GM18861 (cell line): ENCODE data around the gene CYP17A1.
"Not testable (repeated sequence)": the region's sequence is repeated elsewhere in the genome, so short reads cannot be mapped to it uniquely, and the experiment has no call there.

Experiments
- ATAC-seq: cut with Tn5 transposase; IDR thresholded peaks from one replicate; pipeline ENCODE4 v1.9.1; 2021; ENCODE audit not compliant: unreplicated experiment

Gene CYP17A1

DNA sequence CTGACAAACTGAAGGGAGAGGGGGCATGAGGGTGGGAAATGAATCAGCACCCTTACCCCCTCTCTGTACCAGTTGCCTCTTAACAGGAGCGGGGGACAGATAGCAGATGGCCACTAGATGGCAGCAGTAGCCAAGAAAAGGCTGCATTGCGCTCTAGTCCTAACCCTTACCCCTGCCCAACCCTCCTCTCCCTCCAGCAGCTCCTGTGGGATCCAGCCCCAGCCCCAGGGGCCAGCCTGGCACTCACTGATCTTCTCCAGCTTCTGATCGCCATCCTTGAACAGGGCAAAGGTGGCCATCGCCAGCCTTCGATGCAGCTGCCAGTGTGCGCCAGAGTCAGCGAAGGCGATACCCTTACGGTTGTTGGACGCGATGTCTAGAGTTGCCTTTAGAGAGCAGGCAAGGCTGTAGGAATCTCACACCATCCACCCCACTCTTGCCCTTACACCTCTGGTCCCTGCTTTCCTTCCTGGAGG is 2.2 kb downstream of the CYP17A1 start:
- peak; percentile 51 for ATAC-seq

DNA sequence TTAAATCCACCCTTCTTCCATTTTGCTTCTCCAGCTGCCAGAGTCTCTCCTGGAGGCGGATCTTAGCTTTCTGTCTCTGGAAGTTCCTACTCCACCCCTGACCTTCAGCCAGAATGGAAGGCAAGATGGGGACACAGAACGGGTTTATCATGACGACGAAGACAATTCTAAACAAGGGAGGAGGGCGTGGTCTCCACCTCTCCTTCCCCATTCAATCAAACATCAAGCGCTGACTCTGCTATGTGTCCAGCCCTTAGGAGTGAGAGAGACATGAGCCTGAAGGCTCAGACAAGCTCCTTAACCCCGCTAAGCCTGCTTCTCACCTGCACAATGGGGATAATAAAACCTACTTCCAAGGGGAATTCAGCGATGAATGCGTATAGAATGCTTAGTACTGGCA is 3.1 kb downstream of the CYP17A1 start:
- no peak for ATAC-seq

DNA sequence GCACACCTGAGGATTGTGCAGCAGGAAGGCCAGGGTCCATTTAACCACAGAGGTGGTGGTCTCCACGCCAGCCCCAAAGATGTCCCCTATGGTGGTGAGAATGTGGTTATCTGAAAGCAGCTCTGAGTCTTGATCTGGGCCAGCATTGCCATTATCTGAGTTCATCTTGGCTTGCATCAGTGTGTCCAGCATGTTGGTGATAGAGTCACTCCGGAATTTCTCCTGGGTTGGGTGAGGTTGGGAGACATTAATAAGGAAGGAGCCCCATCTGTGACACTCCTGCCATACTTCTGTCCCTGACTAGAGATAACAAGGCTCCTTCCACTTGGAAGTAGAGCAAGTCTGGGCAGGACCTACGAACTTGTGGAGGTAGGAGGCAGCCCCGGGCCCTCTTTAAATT is 4.2 kb downstream of the CYP17A1 start:
- ATAC-seq, result no peak

DNA sequence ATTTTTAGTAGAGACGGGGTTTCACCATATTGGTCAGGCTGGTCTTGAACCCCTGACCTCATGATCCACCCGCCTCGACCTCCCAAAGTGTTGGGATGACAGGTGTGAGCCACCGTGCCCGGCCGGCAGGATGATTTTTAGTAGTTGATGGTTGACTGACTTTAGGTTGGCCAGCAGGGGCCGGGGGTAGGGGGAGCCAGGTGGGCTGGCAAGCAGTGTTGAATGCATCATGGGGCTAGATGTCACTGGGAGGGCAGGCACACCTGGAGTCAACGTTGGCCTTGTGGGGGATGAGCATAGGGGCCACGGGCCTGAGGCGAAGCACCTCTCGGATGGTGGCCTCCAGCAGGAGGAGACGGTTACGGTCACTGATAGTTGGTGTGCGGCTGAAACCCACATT is 5.0 kb downstream of the CYP17A1 start:
- no peak for ATAC-seq

DNA sequence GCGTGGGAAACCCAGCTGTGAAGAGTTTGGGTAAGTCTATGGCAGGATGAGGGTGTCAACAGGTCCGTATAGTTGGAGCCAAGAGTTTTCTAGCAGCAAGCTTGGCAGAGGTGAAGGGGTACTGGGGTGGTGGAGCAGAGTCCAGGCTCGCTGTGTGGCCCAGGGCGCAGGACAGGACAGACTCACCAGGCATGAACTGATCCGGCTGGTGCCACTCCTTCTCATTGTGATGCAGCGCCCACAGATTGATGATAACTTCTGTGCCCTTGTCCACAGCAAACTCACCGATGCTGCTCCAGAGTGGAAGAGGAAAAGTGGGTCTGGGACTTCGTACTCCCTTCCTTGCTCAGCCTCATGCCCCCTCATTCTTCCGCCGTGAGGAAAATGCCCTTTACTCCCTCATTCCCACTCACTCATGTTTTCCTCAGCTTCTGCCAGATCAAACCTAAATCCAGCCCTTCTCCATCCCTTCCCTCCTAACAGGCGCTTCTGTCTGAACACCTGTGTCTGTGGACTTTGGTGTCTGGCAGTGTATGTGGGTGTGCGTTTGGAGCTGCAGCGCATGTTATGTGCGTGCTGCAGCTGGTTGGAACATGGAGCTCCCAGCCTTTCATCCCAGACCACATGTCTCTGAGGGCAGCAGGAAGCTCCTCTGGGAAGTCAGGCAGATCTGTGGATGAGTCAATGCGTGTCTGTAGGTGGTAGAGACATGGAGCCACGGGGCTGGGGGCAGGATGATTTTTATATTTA is 5.7 kb downstream of the CYP17A1 start:
- no peak for ATAC-seq

DNA sequence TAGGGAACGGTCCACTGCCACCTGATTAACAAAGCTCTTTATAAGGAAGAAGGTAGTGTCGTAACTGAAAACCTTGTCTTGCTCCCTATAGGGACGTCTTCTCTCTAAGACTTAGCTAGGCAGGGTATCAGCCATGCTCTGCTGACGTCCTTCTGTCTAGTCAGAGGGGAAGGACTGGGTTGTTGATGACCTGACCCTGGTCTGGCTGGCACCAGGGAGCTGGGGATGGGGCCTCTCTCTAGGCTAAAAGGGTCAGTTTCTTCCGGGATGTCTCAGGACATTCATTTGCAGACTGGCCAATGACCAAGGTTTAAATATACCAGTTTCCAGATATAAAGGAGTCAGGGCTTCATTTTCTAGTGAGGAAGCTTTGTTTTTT is 9.6 kb downstream of the CYP17A1 start:
- ATAC-seq, result no peak

DNA sequence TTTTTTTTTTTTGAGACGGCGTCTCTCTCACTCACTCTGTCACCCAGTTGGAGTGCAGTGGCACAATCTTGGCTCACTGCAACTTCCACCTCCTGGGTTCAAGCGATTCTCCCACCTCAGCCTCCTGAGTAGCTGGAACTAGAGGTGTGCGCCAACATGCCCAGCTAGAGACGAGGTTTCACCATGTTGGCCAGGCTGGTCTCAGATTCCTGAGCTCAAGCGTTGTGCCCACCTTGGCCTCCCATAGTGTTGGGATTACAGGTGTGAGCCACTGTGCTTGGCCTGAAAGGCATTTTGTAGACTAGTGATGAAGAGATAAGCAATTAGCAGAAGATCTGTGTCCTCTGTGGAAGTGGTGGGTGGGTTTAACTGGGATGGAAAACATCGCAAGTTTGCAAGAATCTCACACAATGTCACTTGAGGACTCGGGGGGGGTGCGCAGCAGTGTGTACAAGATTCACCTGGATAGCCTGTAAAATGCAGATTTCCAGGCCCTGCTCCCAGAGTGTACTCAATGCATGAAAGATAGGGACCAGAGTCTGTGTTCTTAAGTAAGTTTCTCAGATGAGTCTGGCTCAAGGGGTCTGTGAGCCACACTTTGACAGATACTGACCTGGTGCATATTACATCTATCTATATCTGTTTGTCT is 10.9 kb downstream of the CYP17A1 start:
- ATAC-seq, result no peak

DNA sequence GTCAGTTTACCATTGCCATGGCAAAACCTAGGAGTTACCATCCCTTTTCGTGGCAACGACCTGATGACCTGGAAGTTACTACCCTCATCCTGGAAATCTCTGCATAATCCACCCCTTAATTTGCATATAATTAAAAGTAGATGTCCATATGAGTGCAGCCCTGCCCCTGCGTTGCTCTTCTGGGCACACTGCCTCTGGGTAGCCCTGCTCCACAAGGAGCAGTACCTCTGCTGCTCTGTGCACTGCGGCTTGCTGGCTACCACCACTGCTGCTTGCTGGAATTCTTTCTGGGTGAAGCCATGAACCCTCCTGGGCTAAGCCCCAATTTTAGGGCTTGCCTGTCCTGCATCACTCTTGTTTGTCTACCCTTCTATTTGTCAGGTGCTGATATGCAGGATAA is 12.5 kb downstream of the CYP17A1 start:
- ATAC-seq, result no peak

DNA sequence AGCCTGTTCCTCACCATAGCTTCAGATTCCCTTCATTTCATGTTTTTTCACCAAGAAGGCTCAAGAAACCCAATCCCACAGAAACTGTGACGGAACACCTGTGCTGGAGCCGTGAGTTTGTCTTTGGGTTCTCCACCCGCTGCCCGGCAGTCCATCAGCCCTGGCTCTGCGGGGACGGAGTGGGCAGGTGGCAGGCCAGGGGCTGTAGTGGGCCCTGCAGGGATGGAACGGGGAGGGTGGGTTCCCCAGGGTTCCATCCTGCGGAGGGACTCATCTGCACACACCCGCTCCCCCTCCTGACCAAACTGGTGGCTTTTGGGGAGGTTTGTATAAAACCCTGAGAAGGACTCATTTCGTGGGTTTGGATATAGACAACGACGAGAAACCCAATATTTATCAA is 15.0 kb downstream of the CYP17A1 start:
- no peak for ATAC-seq

DNA sequence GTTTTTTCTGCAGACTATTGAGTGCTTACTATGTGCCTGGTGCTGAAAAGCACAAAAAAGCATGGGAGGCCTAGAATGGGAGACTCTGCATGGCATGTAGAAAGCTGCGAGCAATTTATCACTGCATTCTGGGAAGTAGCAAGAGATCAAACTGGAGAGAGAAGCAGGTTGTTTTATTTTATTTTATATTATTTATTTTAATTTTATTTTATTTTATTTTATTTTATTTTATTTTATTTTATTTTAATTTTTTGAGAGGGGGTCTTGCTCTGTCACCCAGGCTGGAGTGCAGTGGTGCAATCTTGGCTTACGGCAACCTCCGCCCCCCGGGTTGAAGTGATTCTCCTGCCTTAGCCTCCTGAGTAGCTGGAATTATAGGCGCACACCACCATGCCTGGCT is 17.2 kb downstream of the CYP17A1 start:
- not testable (repeated sequence) for ATAC-seq

DNA sequence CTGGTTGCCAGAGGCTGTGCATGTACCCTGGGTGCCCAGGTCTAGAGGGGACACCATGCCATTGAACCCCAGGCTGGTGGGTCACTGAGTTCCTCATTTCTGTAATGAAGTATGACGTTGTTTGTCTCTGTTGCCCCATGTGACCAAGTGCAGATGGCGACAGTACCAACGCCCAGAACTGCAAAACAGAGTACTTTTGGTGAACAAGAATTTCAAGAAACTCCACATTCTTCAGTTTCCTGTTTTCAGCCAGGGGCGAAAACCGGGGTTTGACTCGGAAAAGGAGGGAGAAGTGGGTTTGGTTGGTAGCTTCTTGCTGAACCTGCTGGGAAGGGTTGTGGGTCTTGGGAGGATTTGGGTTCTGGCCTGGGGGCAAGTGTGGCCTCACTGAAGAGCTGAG is 18.2 kb downstream of the CYP17A1 start:
- no peak for ATAC-seq

DNA sequence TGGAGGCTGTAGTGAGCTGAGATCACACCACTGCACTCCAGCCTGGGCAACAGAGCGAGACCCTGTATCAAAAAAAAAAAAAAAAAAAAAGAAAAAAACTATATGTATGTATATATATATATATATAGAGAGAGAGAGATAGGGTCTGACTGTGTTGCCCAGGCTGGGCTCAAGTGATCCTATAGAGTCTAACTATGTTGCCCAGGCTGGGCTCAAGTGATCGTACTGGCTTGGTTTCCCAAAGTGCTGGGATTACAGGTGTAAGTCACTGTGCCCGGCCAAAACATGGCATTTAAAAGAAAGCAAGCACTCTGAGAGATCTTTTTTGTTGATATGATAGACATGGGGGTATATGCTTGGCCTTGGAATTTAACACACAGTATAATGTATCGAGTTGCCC is 20.0 kb downstream of the CYP17A1 start:
- no peak for ATAC-seq

DNA sequence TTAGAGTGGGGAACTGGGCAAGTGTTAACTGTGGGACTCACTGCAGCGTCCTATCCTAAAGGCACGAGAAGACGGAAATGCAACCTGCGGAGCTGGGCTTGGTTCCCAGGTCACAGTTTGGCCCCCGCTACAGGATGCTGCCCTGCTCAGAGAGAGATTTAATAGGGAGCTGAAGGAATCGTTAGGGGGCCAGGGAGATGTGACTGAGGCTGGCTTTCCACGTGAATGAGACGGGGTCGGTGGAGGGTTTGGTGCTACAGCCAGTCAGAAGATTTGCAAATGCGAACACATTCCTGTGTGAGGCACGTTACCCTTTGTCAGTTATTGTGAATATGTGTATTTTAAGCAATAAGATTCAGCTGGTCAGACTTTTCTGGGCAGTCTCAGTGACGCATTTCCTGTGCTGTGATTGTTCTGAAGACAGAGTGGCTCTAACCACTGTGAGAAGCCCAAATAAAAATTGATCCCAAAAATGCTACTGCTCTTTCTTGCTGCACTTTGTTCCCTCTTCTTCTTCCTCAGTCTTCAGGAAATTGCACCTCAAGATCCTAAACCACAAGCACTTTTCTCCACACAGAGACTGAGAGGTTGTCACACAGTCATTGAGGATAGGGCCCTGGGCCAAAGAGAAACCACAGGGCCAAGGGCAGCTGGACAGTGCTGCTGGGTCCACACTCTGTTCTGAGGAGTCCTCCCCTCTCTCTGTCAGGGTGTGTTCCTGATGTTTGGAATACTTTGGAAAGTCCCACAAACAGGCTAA is 21.2 kb downstream of the CYP17A1 start:
- no peak for ATAC-seq

DNA sequence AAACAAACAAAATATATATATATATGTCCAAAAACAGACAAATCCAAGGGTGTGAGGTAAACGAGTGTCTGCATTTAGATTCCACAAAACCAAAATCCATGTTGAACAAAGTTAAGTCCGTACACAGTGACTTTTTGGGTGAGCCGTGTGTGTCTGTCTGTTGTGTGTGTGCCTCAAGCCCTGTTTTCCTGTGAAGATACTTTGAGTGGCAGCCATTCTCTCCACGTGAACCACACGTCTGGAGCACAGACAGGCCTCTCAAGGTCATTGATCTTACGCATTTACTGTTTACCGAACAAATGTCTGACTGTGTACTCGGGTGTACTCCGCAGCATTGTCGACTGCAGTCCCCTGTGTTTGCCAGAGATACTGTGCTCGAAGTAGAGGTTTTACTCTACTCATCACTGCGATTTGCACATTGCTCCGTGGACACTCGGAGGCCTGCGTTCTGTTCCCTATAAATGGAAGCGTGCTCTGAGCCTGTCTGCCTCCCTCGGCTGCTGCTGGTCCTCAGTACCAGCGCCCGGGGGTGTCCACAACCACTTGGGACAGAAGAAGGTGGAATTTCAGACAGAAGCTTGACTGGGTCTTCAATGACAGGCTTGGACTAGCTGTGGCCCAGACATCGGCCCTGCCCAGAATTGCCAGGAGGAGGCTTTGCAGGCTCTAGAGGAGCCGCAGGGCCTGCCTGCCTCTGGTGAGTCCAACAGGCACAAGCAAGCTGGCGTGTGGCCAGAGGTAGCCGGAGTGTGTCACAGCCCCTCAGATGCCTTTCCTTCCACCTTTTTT is 22.1 kb downstream of the CYP17A1 start:
- no peak for ATAC-seq

DNA sequence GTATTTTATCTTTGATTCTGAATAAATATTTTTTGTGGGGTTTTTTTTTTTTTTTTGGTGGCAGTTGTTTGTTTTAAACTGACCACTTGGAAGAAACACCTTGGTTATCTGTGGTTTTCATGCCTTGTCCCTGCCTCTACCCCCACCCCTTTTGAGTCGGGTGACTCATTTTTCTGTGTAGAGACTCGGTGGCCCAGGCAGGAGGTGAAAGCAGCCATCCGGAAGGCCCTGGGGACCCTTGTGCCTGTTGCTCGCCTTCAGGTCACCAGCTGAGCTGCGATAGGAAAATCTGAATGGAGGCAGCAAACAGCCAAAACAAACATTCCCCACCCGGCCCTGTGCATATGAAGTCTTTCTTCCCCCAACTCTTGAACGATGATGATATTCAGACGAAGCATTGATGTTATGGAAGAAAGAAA is 22.8 kb downstream of the CYP17A1 start:
- no peak for ATAC-seq

DNA sequence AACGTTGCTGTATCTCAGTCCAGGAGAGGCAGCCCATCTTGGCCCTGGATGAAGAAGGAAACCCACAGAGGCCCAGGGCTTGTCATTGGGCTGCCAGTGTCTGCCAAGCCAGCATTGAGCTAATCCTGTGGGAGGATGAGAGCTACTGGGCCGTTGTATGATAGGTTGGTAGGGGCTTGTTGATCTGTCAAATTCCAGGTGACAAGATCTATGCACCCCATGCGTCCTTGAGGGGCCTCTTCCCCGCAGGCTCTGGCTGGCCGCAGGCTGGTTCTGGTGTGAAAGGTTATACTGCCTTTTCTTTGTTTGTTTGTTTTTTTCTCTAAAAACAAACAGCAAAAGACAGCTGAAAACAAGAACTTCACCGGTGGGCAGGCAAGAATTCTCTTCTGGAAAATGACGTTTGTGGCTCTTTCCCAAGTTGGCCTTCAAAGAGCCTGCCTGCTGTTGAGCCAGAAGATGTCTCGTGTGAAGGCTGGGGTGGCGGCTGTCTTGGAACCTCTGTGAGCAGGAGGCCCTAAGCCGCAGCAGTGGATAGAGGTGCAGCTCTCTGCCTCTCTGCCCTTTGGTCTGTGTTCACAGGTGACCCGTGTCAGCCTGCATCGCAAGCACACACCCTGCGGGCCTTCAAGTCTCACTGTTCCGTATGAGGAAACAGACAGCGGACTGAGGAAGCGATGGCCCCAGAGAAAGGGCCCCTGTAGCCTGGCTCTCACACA is 23.3 kb downstream of the CYP17A1 start:
- no peak for ATAC-seq

DNA sequence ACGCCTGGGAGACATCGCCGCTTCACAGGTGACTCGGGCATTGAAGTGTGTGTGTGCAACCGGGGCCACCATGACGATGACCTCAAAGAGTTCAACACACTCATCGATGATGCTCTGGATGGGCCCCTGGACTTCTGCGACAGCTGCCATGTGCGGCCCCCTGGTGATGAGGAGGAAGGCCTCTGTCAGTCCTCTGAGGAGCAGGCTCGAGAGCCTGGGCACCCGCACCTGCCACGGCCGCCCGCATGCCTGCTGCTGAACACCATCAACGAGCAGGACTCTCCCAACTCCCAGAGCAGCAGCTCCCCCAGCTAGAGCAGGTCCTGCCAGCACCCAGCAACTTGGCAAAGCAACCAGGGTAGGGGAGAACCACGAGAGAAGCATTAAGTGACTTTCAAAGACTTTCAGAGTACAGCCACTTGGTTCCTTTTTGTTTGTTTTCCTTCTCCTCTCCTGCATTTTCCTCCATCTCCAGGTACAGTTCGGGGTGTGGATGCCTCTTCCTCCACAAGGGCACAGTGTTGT is 24.1 kb downstream of the CYP17A1 start:
- no peak for ATAC-seq

DNA sequence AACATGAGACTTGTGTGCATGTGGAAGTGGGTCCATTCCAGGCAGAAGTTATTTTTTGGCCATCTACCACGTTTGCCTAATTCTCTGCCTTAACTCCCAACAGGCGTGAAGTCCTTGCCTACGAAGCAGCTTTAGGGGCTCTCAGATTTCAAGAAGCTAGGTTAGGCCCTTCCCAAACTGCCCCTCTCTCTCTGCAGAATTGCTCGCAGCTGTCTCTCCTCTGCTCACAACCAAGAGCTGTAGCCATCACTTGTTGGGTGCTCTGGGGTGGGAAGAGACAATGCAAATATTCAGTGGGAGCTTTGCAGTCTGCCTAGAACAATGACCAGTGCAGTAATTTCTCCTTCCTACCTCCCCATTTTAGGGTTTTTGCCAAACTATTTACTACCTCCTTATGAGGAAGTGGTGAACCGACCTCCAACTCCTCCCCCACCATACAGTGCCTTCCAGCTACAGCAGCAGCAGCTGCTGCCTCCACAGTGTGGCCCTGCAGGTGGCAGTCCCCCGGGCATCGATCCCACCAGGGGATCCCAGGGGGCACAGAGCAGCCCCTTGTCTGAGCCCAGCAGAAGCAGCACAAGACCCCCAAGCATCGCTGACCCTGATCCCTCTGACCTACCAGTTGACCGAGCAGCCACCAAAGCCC is 24.9 kb downstream of the CYP17A1 start:
- ATAC-seq, result no peak

DNA sequence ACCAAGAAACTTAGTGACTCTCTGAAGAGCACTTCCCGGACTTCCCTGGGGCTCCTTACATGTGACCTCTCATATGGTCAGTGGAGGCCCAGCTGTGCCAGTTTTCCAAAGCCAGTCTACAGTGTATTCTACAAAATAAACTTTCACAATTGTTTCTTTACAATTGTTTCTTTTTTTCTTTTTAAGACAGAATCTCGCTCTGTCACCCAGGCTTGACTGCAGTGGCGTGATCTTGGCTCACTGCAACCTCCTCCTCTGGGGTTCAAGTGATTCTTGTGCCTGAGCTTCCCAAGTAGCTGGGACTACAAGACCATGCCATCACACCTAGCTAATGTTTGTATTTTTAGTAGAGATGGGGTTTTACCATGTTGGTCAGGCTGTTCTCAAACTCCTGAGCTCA is 25.9 kb downstream of the CYP17A1 start:
- ATAC-seq, result no peak

DNA sequence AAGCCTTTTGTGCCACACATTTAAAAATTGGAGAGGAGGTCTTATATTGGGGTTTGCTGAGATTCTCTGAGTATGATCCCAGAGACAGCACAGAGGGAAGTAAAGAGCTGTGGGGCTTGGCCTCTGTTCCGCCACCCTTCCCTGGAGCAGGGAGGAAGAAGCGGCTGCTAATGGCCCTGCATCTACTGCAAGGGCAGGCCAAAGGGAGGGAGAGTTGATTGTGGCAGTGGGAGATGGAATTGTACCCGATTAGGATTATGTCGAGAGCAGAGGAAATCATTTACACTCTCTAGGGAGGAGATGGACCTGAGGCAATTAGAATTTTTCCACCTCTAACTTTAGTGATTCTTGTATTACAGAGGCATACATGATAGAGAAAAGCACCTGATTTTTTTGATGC is 28.8 kb downstream of the CYP17A1 start:
- no peak for ATAC-seq
